SW 1271 (cell line): ENCODE measurements around the gene LRMDA.
"Not testable (repeated sequence)": the region's sequence is repeated elsewhere in the genome, so short reads cannot be mapped to it uniquely, and the experiment has no call there.

Experiments used
- DNase-seq, 2 experiments: peaks; one replicate each; lab custom pipeline; 2025; lab: John Stamatoyannopoulos, UW

Gene LRMDA

GRCh38 chr10:76126607-76127527 lies 695.4 kb downstream of the LRMDA start:
- DNase-seq, result no peak

- no peak for DNase-seq
Measured at GRCh38 chr10:76127984-76128589, 696.7 kb downstream of the LRMDA start.

- DNase-seq, result no peak
Measured at GRCh38 chr10:76129213-76129612, 697.8 kb downstream of the LRMDA start.

GRCh38 chr10:76130892-76131291 lies 699.5 kb downstream of the LRMDA start:
- DNase-seq, result no peak

GRCh38 chr10:76133597-76134255 lies 702.3 kb downstream of the LRMDA start:
- no peak for DNase-seq

GRCh38 chr10:76136961-76137360 lies 705.5 kb downstream of the LRMDA start:
- DNase-seq, result no peak

- DNase-seq, result no peak
Measured at GRCh38 chr10:76138286-76138685, 706.9 kb downstream of the LRMDA start.

GRCh38 chr10:76138906-76139305 lies 707.5 kb downstream of the LRMDA start:
- no peak for DNase-seq

GRCh38 chr10:76139431-76139830 lies 708.0 kb downstream of the LRMDA start:
- no peak for DNase-seq

GRCh38 chr10:76141376-76141775 lies 710.0 kb downstream of the LRMDA start:
- no peak for DNase-seq

- DNase-seq, result not testable (repeated sequence)
Measured at GRCh38 chr10:76148217-76148616, 716.8 kb downstream of the LRMDA start.

- DNase-seq, result no peak
Measured at GRCh38 chr10:76149182-76149581, 717.8 kb downstream of the LRMDA start.

GRCh38 chr10:76149602-76150138 lies 718.2 kb downstream of the LRMDA start:
- no peak for DNase-seq

- DNase-seq, result no peak
Measured at GRCh38 chr10:76150139-76150875, 718.9 kb downstream of the LRMDA start.

- DNase-seq, result no peak
Measured at GRCh38 chr10:76150876-76151288, 719.5 kb downstream of the LRMDA start.

- DNase-seq, result no peak
Measured at GRCh38 chr10:76152186-76152585, 720.8 kb downstream of the LRMDA start.

- no peak for DNase-seq
Measured at GRCh38 chr10:76155961-76156360, 724.5 kb downstream of the LRMDA start.

GRCh38 chr10:76160446-76161300 lies 729.2 kb downstream of the LRMDA start:
- no peak for DNase-seq

GRCh38 chr10:76161301-76161582 lies 729.8 kb downstream of the LRMDA start:
- DNase-seq, result no peak

GRCh38 chr10:76168437-76168836 lies 737.0 kb downstream of the LRMDA start:
- no peak for DNase-seq

GRCh38 chr10:76169246-76169645 lies 737.8 kb downstream of the LRMDA start:
- DNase-seq, result no peak
